ENCODE measurements around the gene ATP11A. TPM values are rescaled to one million over a fixed set of nuclear protein-coding genes. Genes with fewer than 3 reads are reported as not detected.
A peak's percentile ranks its signal among the peaks of the same experiment; 100 is the strongest.
"Not testable (repeated sequence)": the region's sequence is repeated elsewhere in the genome, so short reads cannot be mapped to it uniquely, and the experiment has no call there.

The ATP11A gene
- total and polyA plus RNA-seq, 5 donors from 2014 or later = 3.8 to 75.7 (median 5.0) TPM

GRCh38 chr13:112702986-112703379 is 13.1 kb downstream of the ATP11A start:
- no peaks in the 10 kb centered on the region for H3K27me3 Mint-ChIP-seq
- H3K36me3 Mint-ChIP-seq = peaks cover 20% of the 10 kb centered on the region
- no peaks in the 10 kb centered on the region for H3K27me3 ChIP-seq (ENCODE audit: control insufficient read depth, insufficient read depth, low read length)
- ATAC-seq (ENCODE audit: low read depth in 2 of 2) (no peak), DNase-seq (no peak)
- peaks cover 12 to 57% (median 39%) of the 10 kb centered on the region in 4 donors for H3K4me1 Mint-ChIP-seq
- H3K9me3 Mint-ChIP-seq = no peaks in the 10 kb centered on the region
- no peaks in the 10 kb centered on the region for H3K36me3 ChIP-seq (ENCODE audit: control insufficient read depth, insufficient read depth, low read length)
- H3K27ac ChIP-seq (ENCODE audit: insufficient read depth, low read length, poor library complexity, severe bottlenecking) = no peak overlapping the region
- H3K4me3 ChIP-seq (ENCODE audit: low read depth, low read length) = no peak overlapping the region
- peak overlapping the region in 1 of 4 donors; percentile 24 for H3K4me3 Mint-ChIP-seq
- no peaks in the 10 kb centered on the region for H3K9me3 ChIP-seq (ENCODE audit: control insufficient read depth in 2 of 2, low read length in 2 of 2)
- no peak overlapping the region for H3K27ac Mint-ChIP-seq
- peaks cover 6% of the 10 kb centered on the region for H3K4me1 ChIP-seq (ENCODE audit: control insufficient read depth, insufficient read depth, low read length, poor library complexity, severe bottlenecking)

- Mint-ChIP-seq H3K4me1 (peaks cover 12 to 54% (median 39%) of the 10 kb centered on the region in 4 donors), H3K9me3 (no peaks in the 10 kb centered on the region), H3K4me3 (peak overlapping the region in 2 of 4 donors; percentile 24 to 26), H3K27ac (peak overlapping the region in 2 of 3 donors; percentile 12 to 67), H3K36me3 (peaks cover 16% of the 10 kb centered on the region), H3K27me3 (no peaks in the 10 kb centered on the region)
- DNase-seq (no peak), ATAC-seq (ENCODE audit: low read depth in 2 of 2) (no peak)
- Histone ChIP-seq H3K4me3 (ENCODE audit: low read depth, low read length) (no peak overlapping the region), H3K36me3 (ENCODE audit: control insufficient read depth, insufficient read depth, low read length) (no peaks in the 10 kb centered on the region), H3K9me3 (ENCODE audit: control insufficient read depth in 2 of 2, low read length in 2 of 2) (no peaks in the 10 kb centered on the region), H3K27ac (ENCODE audit: insufficient read depth, low read length, poor library complexity, severe bottlenecking) (no peak overlapping the region), H3K4me1 (ENCODE audit: control insufficient read depth, insufficient read depth, low read length, poor library complexity, severe bottlenecking) (peaks cover 6% of the 10 kb centered on the region), H3K27me3 (ENCODE audit: control insufficient read depth, insufficient read depth, low read length) (no peaks in the 10 kb centered on the region)
These were observed 13.8 kb downstream of the ATP11A start for GRCh38 chr13:112703449-112704284.

- peaks cover 12 to 52% (median 36%) of the 10 kb centered on the region in 4 donors for H3K4me1 Mint-ChIP-seq
- peaks cover 6% of the 10 kb centered on the region for H3K4me1 ChIP-seq (ENCODE audit: control insufficient read depth, insufficient read depth, low read length, poor library complexity, severe bottlenecking)
- no peak overlapping the region for H3K27ac Mint-ChIP-seq
- H3K36me3 Mint-ChIP-seq = peaks cover 13% of the 10 kb centered on the region
- no peak overlapping the region for H3K27ac ChIP-seq (ENCODE audit: insufficient read depth, low read length, poor library complexity, severe bottlenecking)
- no peak overlapping the region for H3K4me3 ChIP-seq (ENCODE audit: low read depth, low read length)
- H3K27me3 Mint-ChIP-seq = no peaks in the 10 kb centered on the region
- no peaks in the 10 kb centered on the region for H3K36me3 ChIP-seq (ENCODE audit: control insufficient read depth, insufficient read depth, low read length)
- no peak for DNase-seq
- no peaks in the 10 kb centered on the region for H3K9me3 ChIP-seq (ENCODE audit: control insufficient read depth in 2 of 2, low read length in 2 of 2)
- H3K27me3 ChIP-seq (ENCODE audit: control insufficient read depth, insufficient read depth, low read length) = no peaks in the 10 kb centered on the region
- H3K4me3 Mint-ChIP-seq = peak overlapping the region in 1 of 4 donors; percentile 26
- no peaks in the 10 kb centered on the region for H3K9me3 Mint-ChIP-seq
- ATAC-seq (ENCODE audit: low read depth in 2 of 2) = no peak
These were observed 14.7 kb downstream of the ATP11A start for GRCh38 chr13:112704308-112705145.

GRCh38 chr13:112705286-112705685 is 15.4 kb downstream of the ATP11A start:
- Mint-ChIP-seq H3K27ac (peak overlapping the region in 1 of 3 donors; percentile 20), H3K27me3 (no peaks in the 10 kb centered on the region), H3K9me3 (no peaks in the 10 kb centered on the region), H3K4me3 (no peak overlapping the region), H3K36me3 (peaks cover 13% of the 10 kb centered on the region), H3K4me1 (peaks cover 12 to 53% (median 34%) of the 10 kb centered on the region in 4 donors)
- no peaks in the 10 kb centered on the region for H3K9me3 ChIP-seq (ENCODE audit: control insufficient read depth in 2 of 2, low read length in 2 of 2)
- ATAC-seq (ENCODE audit: low read depth in 2 of 2) = no peak
- H3K4me3 ChIP-seq (ENCODE audit: low read depth, low read length) = no peak overlapping the region
- no peaks in the 10 kb centered on the region for H3K27me3 ChIP-seq (ENCODE audit: control insufficient read depth, insufficient read depth, low read length)
- H3K4me1 ChIP-seq (ENCODE audit: control insufficient read depth, insufficient read depth, low read length, poor library complexity, severe bottlenecking) = peaks cover 6% of the 10 kb centered on the region
- no peak overlapping the region for H3K27ac ChIP-seq (ENCODE audit: insufficient read depth, low read length, poor library complexity, severe bottlenecking)
- no peak for DNase-seq
- H3K36me3 ChIP-seq (ENCODE audit: control insufficient read depth, insufficient read depth, low read length) = peaks cover 3% of the 10 kb centered on the region

GRCh38 chr13:112706171-112706570 is 16.3 kb downstream of the ATP11A start:
- Mint-ChIP-seq H3K27me3 (no peaks in the 10 kb centered on the region), H3K4me3 (no peak overlapping the region), H3K9me3 (no peaks in the 10 kb centered on the region), H3K36me3 (peaks cover 13% of the 10 kb centered on the region), H3K27ac (no peak overlapping the region), H3K4me1 (peaks cover 12 to 59% (median 34%) of the 10 kb centered on the region in 4 donors)
- ATAC-seq (ENCODE audit: low read depth in 2 of 2) (no peak), DNase-seq (no peak)
- H3K36me3 ChIP-seq (ENCODE audit: control insufficient read depth, insufficient read depth, low read length) = peaks cover 3% of the 10 kb centered on the region
- H3K27ac ChIP-seq (ENCODE audit: insufficient read depth, low read length, poor library complexity, severe bottlenecking) = no peak overlapping the region
- peaks cover 6% of the 10 kb centered on the region for H3K4me1 ChIP-seq (ENCODE audit: control insufficient read depth, insufficient read depth, low read length, poor library complexity, severe bottlenecking)
- H3K4me3 ChIP-seq (ENCODE audit: low read depth, low read length) = no peak overlapping the region
- no peaks in the 10 kb centered on the region for H3K9me3 ChIP-seq (ENCODE audit: control insufficient read depth in 2 of 2, low read length in 2 of 2)
- H3K27me3 ChIP-seq (ENCODE audit: control insufficient read depth, insufficient read depth, low read length) = no peaks in the 10 kb centered on the region

- peaks cover 11% of the 10 kb centered on the region for H3K4me1 ChIP-seq (ENCODE audit: control insufficient read depth, insufficient read depth, low read length, poor library complexity, severe bottlenecking)
- H3K4me3 Mint-ChIP-seq = no peak overlapping the region
- no peak for DNase-seq
- H3K27me3 ChIP-seq (ENCODE audit: control insufficient read depth, insufficient read depth, low read length) = no peaks in the 10 kb centered on the region
- peaks cover 5% of the 10 kb centered on the region for H3K36me3 Mint-ChIP-seq
- peak overlapping the region in 1 of 3 donors; percentile 49 for H3K27ac Mint-ChIP-seq
- H3K4me1 Mint-ChIP-seq = peaks cover 8 to 55% (median 25%) of the 10 kb centered on the region in 4 donors
- H3K36me3 ChIP-seq (ENCODE audit: control insufficient read depth, insufficient read depth, low read length) = peaks cover 3% of the 10 kb centered on the region
- H3K4me3 ChIP-seq (ENCODE audit: low read depth, low read length) = no peak overlapping the region
- no peak for ATAC-seq (ENCODE audit: low read depth in 2 of 2)
- no peaks in the 10 kb centered on the region for H3K27me3 Mint-ChIP-seq
- no peaks in the 10 kb centered on the region for H3K9me3 ChIP-seq (ENCODE audit: control insufficient read depth in 2 of 2, low read length in 2 of 2)
- H3K9me3 Mint-ChIP-seq = no peaks in the 10 kb centered on the region
- H3K27ac ChIP-seq (ENCODE audit: insufficient read depth, low read length, poor library complexity, severe bottlenecking) = no peak overlapping the region
These were observed 18.9 kb downstream of the ATP11A start for GRCh38 chr13:112708560-112709240.

GRCh38 chr13:112709316-112709715 is 19.5 kb downstream of the ATP11A start:
- not testable (repeated sequence) for H3K9me3 Mint-ChIP-seq; H3K4me3 ChIP-seq (ENCODE audit: low read depth, low read length); H3K27ac ChIP-seq (ENCODE audit: insufficient read depth, low read length, poor library complexity, severe bottlenecking); H3K9me3 ChIP-seq (ENCODE audit: control insufficient read depth in 2 of 2, low read length in 2 of 2); H3K4me3 Mint-ChIP-seq; H3K27me3 ChIP-seq (ENCODE audit: control insufficient read depth, insufficient read depth, low read length); H3K36me3 Mint-ChIP-seq; H3K4me1 ChIP-seq (ENCODE audit: control insufficient read depth, insufficient read depth, low read length, poor library complexity, severe bottlenecking); DNase-seq; H3K27me3 Mint-ChIP-seq; ATAC-seq (ENCODE audit: low read depth in 2 of 2); H3K36me3 ChIP-seq (ENCODE audit: control insufficient read depth, insufficient read depth, low read length)
- H3K4me1 Mint-ChIP-seq = peaks cover 5 to 51% (median 20%) of the 10 kb centered on the region in 4 donors
- H3K27ac Mint-ChIP-seq = peak overlapping the region in 1 of 3 donors; percentile 29

All from CD4-positive, CD25-positive, alpha-beta regulatory T cell (primary cell).